T-helper 9 cell (primary cell): ENCODE data around the gene KRT24.

Experiments used
- DNase-seq: peaks from one replicate; pipeline ENCODE4 v3.0.0-alpha.2; 2020

The KRT24 gene

GRCh38 chr17:40687106-40687505 lies 16.4 kb downstream of the KRT24 start:
- DNase-seq, result no peak

- no peak for DNase-seq
Observed at GRCh38 chr17:40686192-40686591, 17.4 kb downstream of the KRT24 start.

- DNase-seq, result no peak
Observed at GRCh38 chr17:40680998-40681397, 22.6 kb downstream of the KRT24 start.

DNA sequence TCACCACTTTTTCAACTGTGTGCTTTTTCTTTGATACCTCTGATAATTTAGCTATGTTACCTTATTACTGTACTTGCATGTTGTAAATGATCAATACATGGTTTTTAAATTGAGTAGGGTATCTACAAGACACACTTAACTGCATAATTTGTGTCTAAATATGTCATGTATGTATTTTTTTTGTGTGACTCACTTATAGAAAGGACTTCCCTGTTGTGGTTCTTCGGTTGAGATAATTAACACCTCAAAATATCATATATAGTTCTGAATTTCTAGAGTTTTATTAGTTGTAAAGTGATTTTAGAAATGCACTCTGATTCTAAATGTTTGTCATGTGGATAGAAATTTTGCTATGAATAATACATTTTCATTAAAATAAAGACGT lies 24.0 kb downstream of the KRT24 start:
- DNase-seq, result no peak

DNA sequence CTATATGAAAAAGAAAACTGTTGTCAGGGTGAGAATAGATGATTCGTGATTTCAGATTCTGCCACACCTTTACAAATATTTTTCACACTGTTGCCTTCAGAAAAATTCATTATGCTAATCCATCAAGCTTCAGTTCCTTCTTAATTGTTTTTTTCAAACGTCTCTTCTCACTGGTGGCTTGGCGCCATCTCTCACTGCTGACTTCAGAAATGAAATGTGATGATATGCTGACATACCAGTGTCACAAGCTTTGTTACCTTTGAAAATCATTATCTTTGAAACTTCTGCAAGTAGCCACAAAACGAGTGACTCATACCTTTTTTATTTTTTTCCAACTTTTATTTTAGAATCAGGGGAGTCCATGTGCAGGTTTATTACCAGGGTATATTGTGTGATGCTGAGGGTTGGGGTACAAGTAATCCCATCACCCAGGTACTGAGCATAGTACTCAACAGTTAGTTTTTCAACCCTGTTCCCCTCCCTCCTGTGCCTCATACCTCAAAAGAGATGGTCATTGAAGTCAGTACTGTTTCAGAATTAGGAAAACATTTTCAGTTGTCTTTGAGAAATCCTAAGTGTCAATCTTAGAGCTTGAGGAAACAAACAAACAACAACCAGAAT lies 24.5 kb downstream of the KRT24 start:
- no peak for DNase-seq

DNA sequence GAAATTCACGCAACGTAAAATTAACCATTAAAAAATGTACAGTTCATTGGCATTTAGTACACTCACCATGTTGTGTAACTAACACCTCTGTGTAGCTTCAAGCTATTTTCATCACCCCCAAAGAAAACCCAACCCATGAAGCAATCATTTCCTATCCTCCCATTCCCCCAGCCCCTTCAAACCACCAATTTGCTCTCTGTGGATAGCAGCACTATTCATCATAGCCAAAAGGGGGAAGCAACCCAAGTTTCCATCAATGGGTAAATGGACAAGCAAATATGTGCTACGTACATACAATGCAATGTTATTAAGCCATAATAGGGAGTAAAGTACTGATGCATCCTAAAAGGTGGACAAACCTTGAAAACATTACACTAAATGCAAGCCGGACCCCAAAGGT lies 27.6 kb downstream of the KRT24 start:
- DNase-seq, result no peak

- DNase-seq, result no peak
Observed at GRCh38 chr17:40672654-40673053, 30.9 kb downstream of the KRT24 start.

DNA sequence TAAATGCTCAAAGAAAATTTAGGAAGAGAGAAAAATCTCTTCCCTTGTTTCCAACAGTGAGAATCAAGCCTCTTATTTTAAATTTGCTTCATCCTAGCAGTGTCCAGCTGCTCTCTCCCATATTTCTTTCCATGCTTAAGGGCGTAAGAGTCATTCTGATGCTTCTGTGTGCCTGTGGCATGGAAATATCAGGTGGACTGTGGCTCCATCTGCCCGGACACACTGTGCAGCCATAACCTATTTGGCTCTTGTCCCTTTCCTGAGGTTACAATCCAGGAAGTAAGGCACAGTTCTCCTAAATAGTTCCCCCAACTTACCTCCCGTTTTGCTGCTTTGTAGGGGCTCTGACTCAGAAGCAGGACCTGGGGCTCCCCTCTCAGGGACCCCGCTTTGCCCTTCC lies 32.3 kb downstream of the KRT24 start:
- DNase-seq, result no peak

GRCh38 chr17:40666331-40666730 lies 37.2 kb downstream of the KRT24 start:
- DNase-seq, result no peak

DNA sequence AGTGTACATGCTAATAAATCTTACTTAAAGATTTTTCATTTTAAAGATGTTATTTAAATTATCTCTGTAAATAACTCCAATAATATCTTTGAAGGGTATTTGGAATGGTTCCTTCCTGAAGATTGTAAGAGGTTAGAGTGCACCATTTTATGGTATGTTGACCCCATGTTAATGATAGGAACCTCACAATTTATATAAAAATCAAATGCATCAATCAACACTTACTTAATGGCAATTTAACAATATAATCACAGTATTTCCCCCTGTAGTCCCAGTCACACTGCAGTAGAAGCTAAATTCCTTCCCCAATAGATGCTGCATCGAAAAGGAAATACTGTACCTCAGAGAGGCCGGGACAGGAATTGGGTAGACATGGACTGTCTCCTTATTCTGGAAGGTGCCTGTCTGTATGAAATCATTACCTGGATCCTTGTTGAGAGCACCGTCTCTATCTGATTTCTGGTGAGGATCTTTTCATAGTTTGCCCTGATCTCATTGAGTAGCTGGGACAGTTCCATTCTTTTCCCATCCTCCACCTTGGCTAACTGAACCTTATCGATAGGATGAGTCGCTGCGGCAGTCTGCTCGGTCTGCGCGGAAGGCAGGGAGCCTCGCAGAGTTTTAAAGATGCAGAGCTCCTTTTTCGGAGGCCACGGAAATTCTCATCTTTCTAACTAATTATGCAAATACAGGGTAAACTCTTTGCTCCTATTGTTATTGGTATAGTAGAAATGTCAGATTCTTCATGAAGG lies 38.8 kb downstream of the KRT24 start, which contains the start of gene KRT222:
KRT222 (minus strand) TSS at position 596 of the 752 bp plus-strand sequence; CDS start at position 518, 78 bp downstream.
- no peak for DNase-seq

- no peak for DNase-seq
Observed at GRCh38 chr17:40663252-40663651, 40.3 kb downstream of the KRT24 start.

DNA sequence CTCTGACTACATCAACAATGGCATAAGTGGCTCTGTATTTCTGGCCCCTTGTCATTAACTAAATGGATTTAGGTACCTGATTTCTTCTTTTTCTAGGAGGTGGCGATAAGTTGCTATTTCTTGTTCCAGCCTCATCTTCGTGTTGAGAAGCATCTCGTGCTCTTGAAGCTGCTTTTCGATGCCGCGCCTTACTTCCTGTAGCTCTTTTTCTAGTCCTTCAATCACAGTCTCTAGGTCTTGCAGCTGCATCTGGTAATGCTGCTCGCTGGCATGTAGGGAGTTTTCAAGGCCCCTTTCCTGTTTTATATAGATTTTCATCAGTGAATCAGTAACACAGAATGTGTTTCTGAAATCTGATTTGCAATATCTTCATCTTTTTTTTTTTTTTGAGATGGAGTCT lies 43.6 kb downstream of the KRT24 start:
- no peak for DNase-seq

GRCh38 chr17:40658396-40658795 lies 45.2 kb downstream of the KRT24 start:
- no peak for DNase-seq

DNA sequence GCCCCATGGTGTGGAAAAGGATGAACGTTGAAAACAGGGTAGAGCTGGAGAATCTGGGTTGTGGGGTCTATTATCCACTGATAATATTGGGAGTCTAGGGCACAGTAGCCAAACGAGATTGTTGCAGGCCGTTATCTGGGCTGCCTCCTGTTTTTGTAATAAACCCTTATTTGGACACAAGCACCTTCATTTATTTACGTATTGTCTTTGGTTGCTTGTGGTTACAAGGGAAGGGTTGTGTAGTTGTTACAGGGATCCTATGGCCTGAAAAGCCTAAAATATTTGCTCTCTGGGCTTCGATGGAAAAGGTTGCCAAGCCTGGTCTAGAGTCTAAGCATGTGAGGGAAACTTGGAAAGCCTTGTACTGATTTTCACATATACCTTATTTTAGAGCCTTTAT lies 51.6 kb downstream of the KRT24 start:
- DNase-seq, result no peak

GRCh38 chr17:40648384-40648968 lies 55.1 kb downstream of the KRT24 start:
- no peak for DNase-seq
